HepG2 (cell line): Measurements from ENCODE around the gene CPNE4. TPM values are rescaled to one million over a fixed set of nuclear protein-coding genes. Genes with fewer than 3 reads are reported as not detected.

Experiments
- ATAC-seq: fragments of 200-7000 bp; cut with Tn5 transposase; 3 replicates; pipeline ENCODE4 v1.9.1; 2020; ENCODE audit warnings: mild to moderate bottlenecking, moderate library complexity
- BruUV-seq: library from RNA; stranded (reverse); fragments of 400-500 nt; replicated peaks from 2 replicates; lab custom pipeline; 2021; lab: Mats Ljungman, UMichigan
- CTCF ChIA-PET: fragments of 300-600 bp; formaldehyde crosslinking; extraction: SDS; loops from one replicate; lab custom pipeline; 2021; ENCODE audit warnings: low total read pairs, inconsistent platforms, low intra/inter-chr PET ratio; lab: Yijun Ruan, JAX
- POLR2A ChIA-PET: fragments of 350-600 bp; sonication (Branson Sonifier 250); formaldehyde crosslinking; loops from one replicate; lab custom pipeline; 2020; ENCODE audit warnings: antibody characterized with exemption, inconsistent platforms; lab: Yijun Ruan, JAX
- DNase-seq: peaks from one replicate; pipeline ENCODE4 v3.0.0-alpha.2; 2015; ENCODE audit warnings: low spot score
- FAIRE-seq: peaks from 3 replicates; lab custom pipeline; 2011; peaks lifted over from hg19 to GRCh38; lab: Jason Lieb, UNC
- H2AFZ ChIP-seq: one replicate; pipeline ENCODE4 v1.6.1; 2011; ENCODE audit warnings: low read length, inconsistent platforms
- H3K27ac ChIP-seq: fragments of 300-600 bp; 3 replicates; pipeline ENCODE4 v1.8.0; 2011; ENCODE audit warnings: mixed run types, mild to moderate bottlenecking, mixed read lengths, low read length, inconsistent platforms; ENCODE audit not compliant: insufficient read depth; ENCODE audit errors: extremely low read length
- H3K27me3 ChIP-seq, 2 experiments: fragments of 200-600 bp in 1 of 2; 2 replicates in 1 of 2; 3 replicates in 1 of 2; pipeline versions ENCODE4 v1.6.0 to v1.8.0; 2011; ENCODE audit warnings: low read length in 2 of 2, mild to moderate bottlenecking in 2 of 2, moderate library complexity in 2 of 2, inconsistent platforms in 1 of 2; ENCODE audit not compliant: insufficient read depth in 2 of 2, control insufficient read depth in 1 of 2
- H3K36me3 ChIP-seq, 2 experiments: fragments of 200-600 bp in 1 of 2; replicated peaks in 1 of 2; 2 replicates in 1 of 2; 3 replicates in 1 of 2; pipeline versions ENCODE4 v1.5.1 to v1.8.0; 2011; ENCODE audit warnings: low read length in 2 of 2, inconsistent platforms in 1 of 2; ENCODE audit not compliant: insufficient read depth in 2 of 2, control insufficient read depth in 1 of 2
- H3K4me1 ChIP-seq: 2 replicates; pipeline ENCODE4 v1.5.1; 2012; ENCODE audit warnings: low read length, inconsistent platforms; ENCODE audit not compliant: insufficient read depth
- H3K4me2 ChIP-seq: 2 replicates; pipeline ENCODE4 v1.6.0; 2011; ENCODE audit warnings: low read depth, low read length, inconsistent platforms
- H3K4me3 ChIP-seq, 3 experiments: fragments of 200-600 bp in 1 of 3; sonication (generic), shearing (Covaris generic) in 1 of 3; replicated peaks in 1 of 3; 2 replicates each; pipeline ENCODE4 v1.5.1; 2011 to 2016; ENCODE audit warnings: low read length in 3 of 3, inconsistent platforms in 2 of 3, low read depth in 2 of 3, mild to moderate bottlenecking in 2 of 3, control low read depth in 1 of 3, mixed read lengths in 1 of 3; ENCODE audit not compliant: insufficient read depth in 1 of 3
- H3K79me2 ChIP-seq: one replicate; pipeline ENCODE4 v1.6.1; 2011; ENCODE audit warnings: low read length, inconsistent platforms; ENCODE audit not compliant: insufficient read depth
- H3K9ac ChIP-seq: 2 replicates; pipeline ENCODE4 v1.6.0; 2011; ENCODE audit warnings: mild to moderate bottlenecking, low read depth, low read length, inconsistent platforms; ENCODE audit not compliant: insufficient read depth
- H3K9me3 ChIP-seq: 2 replicates; pipeline ENCODE4 v1.5.1; 2012; ENCODE audit warnings: mild to moderate bottlenecking, low read length
- H4K20me1 ChIP-seq: 2 replicates; pipeline ENCODE4 v1.6.0; 2011; ENCODE audit warnings: inconsistent platforms, mild to moderate bottlenecking, low read length, moderate library complexity; ENCODE audit not compliant: insufficient read depth
- CENPX ChIP-seq: sonication (generic); formaldehyde crosslinking; IDR thresholded peaks from 2 replicates; pipeline ENCODE4 v1.9.0; 2021; ENCODE audit warnings: mild to moderate bottlenecking, missing genetic modification reagents, moderate library complexity
- FOXK2 ChIP-seq: fragments of 450-650 bp; IDR thresholded peaks from 2 replicates; pipeline ENCODE4 v1.6.1; 2016
- FOXP1 ChIP-seq, 2 experiments: fragments of 450-650 bp in 1 of 2; IDR thresholded peaks; 2 replicates each; pipeline ENCODE4 v1.6.1; 2017 to 2018; ENCODE audit warnings: antibody characterized with exemption in 1 of 2
- KLF15 ChIP-seq: sonication (generic); formaldehyde crosslinking; IDR thresholded peaks from 2 replicates; pipeline ENCODE4 v1.8.1; 2023; ENCODE audit warnings: borderline replicate concordance, mild to moderate bottlenecking, inconsistent platforms, missing genetic modification reagents, mixed read lengths
- RFXANK ChIP-seq: IDR thresholded peaks from 2 replicates; pipeline ENCODE4 v1.6.1; 2016
- SYNCRIP ChIP-seq: fragments of 200-400 bp; formaldehyde crosslinking; IDR thresholded peaks from 2 replicates; pipeline ENCODE4 v1.6.1; 2018; ENCODE audit warnings: mild to moderate bottlenecking, low read depth, low read length; ENCODE audit not compliant: insufficient read depth
- ZNF225 ChIP-seq: sonication (generic); formaldehyde crosslinking; IDR thresholded peaks from 2 replicates; pipeline ENCODE4 v1.4.0; 2020; ENCODE audit warnings: mild to moderate bottlenecking, missing genetic modification reagents
- ZNF816 ChIP-seq: sonication (generic); formaldehyde crosslinking; IDR thresholded peaks from 2 replicates; pipeline ENCODE4 v1.8.0; 2022; ENCODE audit warnings: missing genetic modification reagents, mild to moderate bottlenecking, borderline replicate concordance
- WGBS: methylation state at CpG from one replicate; pipeline ENCODE4 v1.1.6; 2017; ENCODE audit warnings: low lambda C conversion rate; 5-methylcytosine and 5-hydroxymethylcytosine counted together
- in situ Hi-C: cut with HindIII; loops from 2 replicates; pipeline ENCODE4 v1.10.0; 2017; ENCODE audit warnings: low pct_unique_long_range_greater_than_20kb; ENCODE audit not compliant: extremely low pct_ligation_motif_present
- intact Hi-C: fragments of 100-400 bp; cut with micrococcal nuclease; formaldehyde crosslinking; loops from one replicate; pipeline ENCODE4 v1.10.0; 2022; ENCODE audit not compliant: unreplicated experiment
- polyA plus RNA-seq, 8 experiments: library from polyadenylated mRNA; depleted of rRNA in 3 of 8; stranded (reverse) in 7 of 8; unstranded in 1 of 8; fragments of >200 nt; fragmentation: Illumina TruSeq in 4 of 8; extraction: Trizol in 4 of 8; gene quantifications; 2 replicates each; pipeline versions ENCODE4 v1.2.1 to v1.2.3, GENCODE V29; 2011 to 2016; ENCODE audit warnings: low read depth in 4 of 8, missing spikeins in 1 of 8, mixed read lengths in 1 of 8; ENCODE audit not compliant: insufficient read depth in 1 of 8
- total RNA-seq, 5 experiments: library from RNA; depleted of rRNA; stranded (reverse); fragments of >200 nt; fragmentation: Illumina TruSeq; extraction: Trizol; gene quantifications; 2 replicates each; pipeline ENCODE4 v1.2.3, GENCODE V29; 2016; ENCODE audit warnings: low read depth in 1 of 5
- TF ChIP-seq, protein P1 (sequence below): sonication (generic); formaldehyde crosslinking; IDR thresholded peaks from 2 replicates; pipeline ENCODE4 v1.4.0; 2020; ENCODE audit warnings: missing genetic modification reagents
- TF ChIP-seq, protein P2 (sequence below): sonication (generic); formaldehyde crosslinking; IDR thresholded peaks from 2 replicates; pipeline ENCODE4 v1.5.1; 2020; ENCODE audit warnings: mild to moderate bottlenecking, missing genetic modification reagents, borderline replicate concordance
- TF ChIP-seq, protein P3 (sequence below): sonication (generic); formaldehyde crosslinking; IDR thresholded peaks from 2 replicates; pipeline ENCODE4 v1.5.0; 2020; ENCODE audit warnings: missing genetic modification reagents, mild to moderate bottlenecking, borderline replicate concordance

The CPNE4 gene
- total and polyA plus RNA-seq, 2 of the 13 experiments (the other 11 are each of a cell fraction or from before 2014, with no cell fraction given): not detected

DNA sequence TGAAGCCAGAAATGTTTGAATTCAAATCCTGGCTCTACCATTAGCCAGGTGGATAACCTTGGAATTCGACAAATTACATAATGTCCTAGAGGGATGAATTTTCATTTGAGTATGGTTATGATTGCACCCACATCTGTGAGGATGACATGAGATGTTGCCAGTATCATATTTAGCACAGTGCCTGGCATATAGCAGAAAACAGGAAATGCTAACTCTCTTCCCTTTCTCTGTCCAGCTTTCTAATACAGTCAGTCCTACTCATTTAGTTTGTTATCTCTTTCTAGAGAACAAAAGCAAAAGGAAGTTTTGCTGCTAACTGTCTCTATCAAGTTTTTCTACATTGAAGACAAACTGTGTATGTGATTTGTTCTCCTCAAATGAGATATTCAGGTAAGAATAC, 231.7 kb downstream of the CPNE4 start (continued):
- TF ChIP-seq, protein P1, sequence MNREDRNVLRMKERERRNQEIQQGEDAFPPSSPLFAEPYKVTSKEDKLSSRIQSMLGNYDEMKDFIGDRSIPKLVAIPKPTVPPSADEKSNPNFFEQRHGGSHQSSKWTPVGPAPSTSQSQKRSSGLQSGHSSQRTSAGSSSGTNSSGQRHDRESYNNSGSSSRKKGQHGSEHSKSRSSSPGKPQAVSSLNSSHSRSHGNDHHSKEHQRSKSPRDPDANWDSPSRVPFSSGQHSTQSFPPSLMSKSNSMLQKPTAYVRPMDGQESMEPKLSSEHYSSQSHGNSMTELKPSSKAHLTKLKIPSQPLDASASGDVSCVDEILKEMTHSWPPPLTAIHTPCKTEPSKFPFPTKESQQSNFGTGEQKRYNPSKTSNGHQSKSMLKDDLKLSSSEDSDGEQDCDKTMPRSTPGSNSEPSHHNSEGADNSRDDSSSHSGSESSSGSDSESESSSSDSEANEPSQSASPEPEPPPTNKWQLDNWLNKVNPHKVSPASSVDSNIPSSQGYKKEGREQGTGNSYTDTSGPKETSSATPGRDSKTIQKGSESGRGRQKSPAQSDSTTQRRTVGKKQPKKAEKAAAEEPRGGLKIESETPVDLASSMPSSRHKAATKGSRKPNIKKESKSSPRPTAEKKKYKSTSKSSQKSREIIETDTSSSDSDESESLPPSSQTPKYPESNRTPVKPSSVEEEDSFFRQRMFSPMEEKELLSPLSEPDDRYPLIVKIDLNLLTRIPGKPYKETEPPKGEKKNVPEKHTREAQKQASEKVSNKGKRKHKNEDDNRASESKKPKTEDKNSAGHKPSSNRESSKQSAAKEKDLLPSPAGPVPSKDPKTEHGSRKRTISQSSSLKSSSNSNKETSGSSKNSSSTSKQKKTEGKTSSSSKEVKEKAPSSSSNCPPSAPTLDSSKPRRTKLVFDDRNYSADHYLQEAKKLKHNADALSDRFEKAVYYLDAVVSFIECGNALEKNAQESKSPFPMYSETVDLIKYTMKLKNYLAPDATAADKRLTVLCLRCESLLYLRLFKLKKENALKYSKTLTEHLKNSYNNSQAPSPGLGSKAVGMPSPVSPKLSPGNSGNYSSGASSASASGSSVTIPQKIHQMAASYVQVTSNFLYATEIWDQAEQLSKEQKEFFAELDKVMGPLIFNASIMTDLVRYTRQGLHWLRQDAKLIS (CRISPR knock-in tag): no peak

DNA sequence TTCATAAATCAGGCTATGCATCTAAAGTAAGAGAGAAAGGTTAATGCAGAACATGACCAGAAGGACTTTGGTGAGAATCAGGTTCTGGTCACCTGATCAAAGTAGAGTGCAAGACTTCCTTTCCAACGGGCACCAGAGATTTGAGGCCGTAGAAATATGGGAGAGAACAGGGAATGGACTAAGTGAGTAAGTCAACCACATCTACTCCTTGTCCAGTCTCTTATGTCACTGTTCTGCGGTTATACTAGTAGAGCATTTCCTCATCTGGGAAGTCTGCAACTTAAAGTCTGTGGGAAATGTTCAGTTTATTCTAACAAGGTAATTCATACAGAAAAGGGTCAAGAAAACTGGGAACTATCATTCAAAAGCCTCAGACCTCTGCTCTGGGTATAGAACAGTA, 232.8 kb downstream of the CPNE4 start:
- ChIA-PET POLR2A (no interaction called here), CTCF (no interaction called here)
- Histone ChIP-seq H3K9ac (no peak overlapping the region), H3K36me3 (no peaks in the 10 kb centered on the region), H3K27ac (no peak overlapping the region), H3K4me2 (no peak overlapping the region), H3K79me2 (no peaks in the 10 kb centered on the region), H3K4me3 (no peak overlapping the region), H3K4me1 (no peaks in the 10 kb centered on the region), H3K27me3 (peaks cover 0 to 4% of the 10 kb centered on the region in 2 experiments; a peak in 1 of 5 replicates), H4K20me1 (no peaks in the 10 kb centered on the region), H3K9me3 (no peaks in the 10 kb centered on the region), H2AFZ (no peak overlapping the region)
- ATAC-seq (no peak), FAIRE-seq (no peak), DNase-seq (no peak)
- no peak for TF ChIP-seq SYNCRIP
- intact Hi-C loops (no loop called here), in situ Hi-C loops (no loop called here)
- 8% methylated on average over 3 of the region's 3 CpGs for WGBS
- BruUV-seq: no TSS peak

DNA sequence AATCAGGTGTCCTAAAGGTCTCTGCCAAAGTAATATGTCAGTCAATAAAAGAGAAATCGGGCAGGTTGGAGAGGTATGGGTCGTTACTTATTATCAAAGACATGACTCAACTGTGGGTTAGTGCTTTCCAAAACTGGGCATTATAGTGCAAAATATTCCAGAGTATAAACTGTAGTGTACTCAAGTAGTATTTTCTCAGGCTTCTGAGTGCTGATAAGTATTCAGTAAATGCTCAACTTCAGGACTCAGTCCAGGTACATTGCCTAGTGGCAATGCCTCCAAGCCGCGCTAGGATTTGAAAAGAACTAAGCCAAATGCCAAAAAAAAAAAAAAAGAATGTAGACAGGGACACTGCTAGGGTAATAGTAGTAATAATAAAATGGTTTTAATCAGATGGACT, 233.2 kb downstream of the CPNE4 start:
- in situ Hi-C loops (no loop called here), intact Hi-C loops (no loop called here)
- Histone ChIP-seq H3K4me2 (no peak overlapping the region), H4K20me1 (no peaks in the 10 kb centered on the region), H3K4me3 (no peak overlapping the region), H3K36me3 (no peaks in the 10 kb centered on the region), H3K27me3 (peaks cover 0 to 2% of the 10 kb centered on the region in 2 experiments; a peak in 1 of 5 replicates), H3K79me2 (no peaks in the 10 kb centered on the region), H3K27ac (no peak overlapping the region), H3K4me1 (no peaks in the 10 kb centered on the region), H3K9me3 (no peaks in the 10 kb centered on the region), H2AFZ (no peak overlapping the region), H3K9ac (no peak overlapping the region)
- FAIRE-seq (no peak), ATAC-seq (no peak), DNase-seq (no peak)
- WGBS: 44% methylated on average over 4 of the region's 4 CpGs
- ChIA-PET POLR2A (no interaction called here), CTCF (no interaction called here)
- no TSS peak for BruUV-seq
- TF ChIP-seq ZNF816 (CRISPR knock-in tag) (no peak), FOXK2 (no peak), KLF15 (no peak), RFXANK (CRISPR knock-in tag) (no peak), ZNF225 (CRISPR knock-in tag) (no peak), CENPX (CRISPR knock-in tag) (no peak), FOXP1 (IDR thresholded peaks at IDR 0.05) (no peak), FOXP1 (CRISPR knock-in tag; IDR thresholded peaks at IDR 0.05) (no peak)
- TF ChIP-seq, protein P2, sequence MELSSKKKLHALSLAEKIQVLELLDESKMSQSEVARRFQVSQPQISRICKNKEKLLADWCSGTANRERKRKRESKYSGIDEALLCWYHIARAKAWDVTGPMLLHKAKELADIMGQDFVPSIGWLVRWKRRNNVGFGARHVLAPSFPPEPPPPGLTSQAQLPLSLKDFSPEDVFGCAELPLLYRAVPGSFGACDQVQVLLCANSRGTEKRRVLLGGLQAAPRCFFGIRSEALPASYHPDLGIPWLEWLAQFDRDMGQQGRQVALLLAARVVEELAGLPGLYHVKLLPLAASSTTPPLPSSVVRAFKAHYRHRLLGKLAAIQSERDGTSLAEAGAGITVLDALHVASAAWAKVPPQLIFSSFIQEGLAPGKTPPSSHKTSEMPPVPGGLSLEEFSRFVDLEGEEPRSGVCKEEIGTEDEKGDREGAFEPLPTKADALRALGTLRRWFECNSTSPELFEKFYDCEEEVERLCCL: no peak
- TF ChIP-seq, protein P3, sequence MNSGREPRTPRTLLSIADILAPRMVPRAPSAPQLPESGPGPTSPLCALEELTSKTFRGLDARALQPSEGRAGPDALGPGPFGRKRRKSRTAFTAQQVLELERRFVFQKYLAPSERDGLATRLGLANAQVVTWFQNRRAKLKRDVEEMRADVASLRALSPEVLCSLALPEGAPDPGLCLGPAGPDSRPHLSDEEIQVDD (CRISPR knock-in tag): no peak
